Mesenchymal stem cell (in vitro differentiated cells and primary cell): ENCODE measurements around the gene MUC22.

ENCODE experiments used
- DNase-seq: peaks from one replicate; pipeline ENCODE4 v3.0.0-alpha.2; 2013
- H2AFZ ChIP-seq: one replicate; pipeline ENCODE4 v1.6.1; 2013; ENCODE audit warnings: low read depth, mild to moderate bottlenecking, control low read depth, inconsistent platforms, low read length, moderate library complexity
- H2AK5ac ChIP-seq: 2 replicates; pipeline ENCODE4 v1.6.1; 2013; ENCODE audit warnings: low read length, moderate library complexity, mild to moderate bottlenecking, inconsistent platforms; ENCODE audit not compliant: severe bottlenecking
- H2BK120ac ChIP-seq: one replicate; pipeline ENCODE4 v1.6.1; 2013; ENCODE audit warnings: low read depth, mild to moderate bottlenecking, inconsistent platforms, low read length, moderate library complexity
- H2BK12ac ChIP-seq, 2 experiments: one replicate each; pipeline ENCODE4 v1.6.1; 2013; ENCODE audit warnings: inconsistent platforms in 2 of 2, low read length in 2 of 2, mild to moderate bottlenecking in 2 of 2, moderate library complexity in 2 of 2, control low read depth in 1 of 2
- H2BK15ac ChIP-seq: one replicate; pipeline ENCODE4 v1.6.1; 2013; ENCODE audit warnings: mild to moderate bottlenecking, low read depth, inconsistent platforms; ENCODE audit not compliant: poor library complexity, severe bottlenecking
- H2BK5ac ChIP-seq: 2 replicates; pipeline ENCODE4 v1.6.1; 2013; ENCODE audit warnings: low read depth, mild to moderate bottlenecking, low read length, control low read depth, inconsistent platforms; ENCODE audit not compliant: poor library complexity, severe bottlenecking
- H3K14ac ChIP-seq, 2 experiments: one replicate each; pipeline ENCODE4 v1.6.1; 2013; ENCODE audit warnings: inconsistent platforms in 2 of 2, low read length in 2 of 2, control low read depth in 1 of 2, mild to moderate bottlenecking in 1 of 2, moderate library complexity in 1 of 2
- H3K18ac ChIP-seq, 2 experiments: one replicate each; pipeline ENCODE4 v1.6.1; 2013; ENCODE audit warnings: inconsistent platforms in 2 of 2, low read length in 2 of 2, control low read depth in 1 of 2, low read depth in 1 of 2, mild to moderate bottlenecking in 1 of 2
- H3K23ac ChIP-seq, 2 experiments: one replicate each; pipeline ENCODE4 v1.6.1; 2013; ENCODE audit warnings: inconsistent platforms in 2 of 2, low read length in 2 of 2, mild to moderate bottlenecking in 2 of 2, moderate library complexity in 2 of 2, control low read depth in 1 of 2
- H3K27ac ChIP-seq: 2 replicates; pipeline ENCODE4 v1.5.1; 2013; ENCODE audit warnings: mild to moderate bottlenecking, moderate library complexity, low read length, control low read depth, inconsistent platforms; ENCODE audit not compliant: poor library complexity, severe bottlenecking
- H3K27me3 ChIP-seq, 2 experiments: 2 replicates each; pipeline versions ENCODE4 v1.6.1 to v1.7.0; 2013; ENCODE audit warnings: low read length in 2 of 2, mild to moderate bottlenecking in 2 of 2, moderate library complexity in 2 of 2, control low read depth in 1 of 2, inconsistent platforms in 1 of 2; ENCODE audit not compliant: control insufficient read depth in 1 of 2, insufficient read depth in 1 of 2
- H3K36me3 ChIP-seq, 2 experiments: 2 replicates each; pipeline versions ENCODE4 v1.6.1 to v1.7.0; 2013; ENCODE audit warnings: low read length in 2 of 2, control low read depth in 1 of 2, inconsistent platforms in 1 of 2, low read depth in 1 of 2, mild to moderate bottlenecking in 1 of 2; ENCODE audit not compliant: insufficient read depth in 2 of 2, control insufficient read depth in 1 of 2
- H3K4ac ChIP-seq, 2 experiments: one replicate each; pipeline ENCODE4 v1.6.1; 2013; ENCODE audit warnings: inconsistent platforms in 2 of 2, low read length in 2 of 2, mild to moderate bottlenecking in 2 of 2, moderate library complexity in 2 of 2, control low read depth in 1 of 2, low read depth in 1 of 2
- H3K4me1 ChIP-seq: 2 replicates; pipeline ENCODE4 v1.6.1; 2013; ENCODE audit warnings: low read depth, low read length, control low read depth; ENCODE audit not compliant: control insufficient read depth, insufficient read depth
- H3K4me2 ChIP-seq: 2 replicates; pipeline ENCODE4 v1.6.1; 2013; ENCODE audit warnings: low read length, mild to moderate bottlenecking, inconsistent platforms; ENCODE audit not compliant: poor library complexity, severe bottlenecking
- H3K4me3 ChIP-seq, 2 experiments: 2 replicates each; pipeline versions ENCODE4 v1.5.1 to v1.7.0; 2013; ENCODE audit warnings: low read length in 2 of 2, mild to moderate bottlenecking in 2 of 2, control low read depth in 1 of 2, low read depth in 1 of 2; ENCODE audit not compliant: insufficient read depth in 1 of 2
- H3K79me1 ChIP-seq: replicated peaks from 2 replicates; pipeline ENCODE4 v1.6.1; 2013; ENCODE audit warnings: mild to moderate bottlenecking, control low read depth, low read length, inconsistent platforms; ENCODE audit not compliant: poor library complexity, severe bottlenecking
- H3K9ac ChIP-seq: 2 replicates; pipeline ENCODE4 v1.7.0; 2013; ENCODE audit warnings: mild to moderate bottlenecking, low read length, moderate library complexity
- H3K9me3 ChIP-seq: 2 replicates; pipeline ENCODE4 v1.7.0; 2013; ENCODE audit warnings: mild to moderate bottlenecking, low read length; ENCODE audit not compliant: control insufficient read depth
- H4K8ac ChIP-seq: one replicate; pipeline ENCODE4 v1.6.1; 2013; ENCODE audit warnings: inconsistent platforms, mild to moderate bottlenecking, low read length, moderate library complexity
- H4K91ac ChIP-seq: one replicate; pipeline ENCODE4 v1.6.1; 2013; ENCODE audit warnings: mild to moderate bottlenecking, low read length, inconsistent platforms
- WGBS: methylation state at CpG from one replicate; pipeline ENCODE4 v1.1.7; 2013; ENCODE audit warnings: mixed read lengths; 5-methylcytosine and 5-hydroxymethylcytosine counted together

MUC22 gene

DNA sequence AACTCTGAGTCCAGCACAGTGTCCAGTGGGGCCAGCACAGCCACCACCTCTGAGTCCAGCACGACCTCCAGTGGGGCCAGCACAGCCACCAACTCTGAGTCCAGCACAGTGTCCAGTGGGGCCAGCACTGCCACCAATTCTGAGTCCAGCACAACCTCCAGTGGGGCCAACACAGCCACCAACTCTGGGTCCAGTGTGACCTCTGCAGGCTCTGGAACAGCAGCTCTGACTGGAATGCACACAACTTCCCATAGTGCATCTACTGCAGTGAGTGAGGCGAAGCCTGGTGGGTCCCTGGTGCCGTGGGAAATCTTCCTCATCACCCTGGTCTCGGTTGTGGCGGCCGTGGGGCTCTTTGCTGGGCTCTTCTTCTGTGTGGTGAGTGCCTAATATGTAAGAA is 23.0 kb upstream of the MUC22 start:
- H3K4me1 ChIP-seq: no peaks in the 10 kb centered on the region

DNA sequence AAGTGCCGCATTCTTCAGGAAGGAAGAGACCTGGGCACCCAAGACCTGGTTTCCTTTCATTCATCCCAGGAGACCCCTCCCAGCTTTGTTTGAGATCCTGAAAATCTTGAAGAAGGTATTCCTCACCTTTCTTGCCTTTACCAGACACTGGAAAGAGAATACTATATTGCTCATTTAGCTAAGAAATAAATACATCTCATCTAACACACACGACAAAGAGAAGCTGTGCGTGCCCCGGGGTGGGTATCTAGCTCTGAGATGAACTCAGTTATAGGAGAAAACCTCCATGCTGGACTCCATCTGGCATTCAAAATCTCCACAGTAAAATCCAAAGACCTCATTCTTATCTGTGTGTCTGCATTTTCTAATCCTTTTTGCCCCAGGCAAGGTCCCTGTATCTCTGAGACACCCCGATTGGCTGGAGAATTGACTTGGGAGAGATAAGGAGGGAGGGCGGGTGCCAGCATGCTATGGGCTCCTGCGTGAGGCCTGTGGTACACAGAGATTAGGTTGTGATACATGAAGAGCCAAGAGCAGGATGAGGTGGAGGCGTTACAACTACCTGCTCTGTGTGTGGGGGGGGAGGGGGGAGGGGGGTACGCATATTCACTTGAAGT is 22.0 kb upstream of the MUC22 start:
- H3K18ac ChIP-seq: no peak overlapping the region
- H3K36me3 ChIP-seq: no peaks in the 10 kb centered on the region
- no peak overlapping the region for H4K91ac ChIP-seq
- H3K27me3 ChIP-seq: peaks cover 0 to 24% of the 10 kb centered on the region in 2 experiments
- H3K4me1 ChIP-seq: no peaks in the 10 kb centered on the region
- H3K27ac ChIP-seq: no peak overlapping the region
- H3K4ac ChIP-seq: no peak overlapping the region
- DNase-seq: no peak
- no peak overlapping the region for H3K4me3 ChIP-seq
- H2BK120ac ChIP-seq: no peak overlapping the region
- no peak overlapping the region for H2AFZ ChIP-seq
- no peak overlapping the region for H2BK5ac ChIP-seq
- H3K4me2 ChIP-seq: no peak overlapping the region
- H2BK15ac ChIP-seq: no peak overlapping the region
- no peak overlapping the region for H2AK5ac ChIP-seq
- H3K79me1 ChIP-seq: no peaks in the 10 kb centered on the region
- no peak overlapping the region for H3K14ac ChIP-seq
- H3K23ac ChIP-seq: no peak overlapping the region
- no peak overlapping the region for H4K8ac ChIP-seq
- 91% methylated on average over 9 of the region's 9 CpGs for WGBS
- no peaks in the 10 kb centered on the region for H3K9me3 ChIP-seq
- H3K9ac ChIP-seq: no peak overlapping the region
- no peak overlapping the region for H2BK12ac ChIP-seq

More for the DNA sequence above, 23.0 kb upstream of the MUC22 start:
- Histone ChIP-seq H2BK15ac (no peak overlapping the region), H3K14ac (no peak overlapping the region), H4K8ac (no peak overlapping the region), H3K4me3 (no peak overlapping the region), H3K27ac (no peak overlapping the region), H2BK120ac (no peak overlapping the region), H2BK5ac (no peak overlapping the region), H3K9me3 (no peaks in the 10 kb centered on the region), H3K27me3 (peaks cover 0 to 29% of the 10 kb centered on the region in 2 experiments), H3K23ac (no peak overlapping the region), H2BK12ac (no peak overlapping the region), H2AFZ (no peak overlapping the region), H3K4ac (no peak overlapping the region), H3K9ac (no peak overlapping the region), H4K91ac (no peak overlapping the region), H3K18ac (no peak overlapping the region), H3K4me2 (no peak overlapping the region), H3K36me3 (no peaks in the 10 kb centered on the region), H3K79me1 (no peaks in the 10 kb centered on the region), H2AK5ac (no peak overlapping the region)
- 82% methylated on average over 6 of the region's 6 CpGs for WGBS
- DNase-seq: no peak

DNA sequence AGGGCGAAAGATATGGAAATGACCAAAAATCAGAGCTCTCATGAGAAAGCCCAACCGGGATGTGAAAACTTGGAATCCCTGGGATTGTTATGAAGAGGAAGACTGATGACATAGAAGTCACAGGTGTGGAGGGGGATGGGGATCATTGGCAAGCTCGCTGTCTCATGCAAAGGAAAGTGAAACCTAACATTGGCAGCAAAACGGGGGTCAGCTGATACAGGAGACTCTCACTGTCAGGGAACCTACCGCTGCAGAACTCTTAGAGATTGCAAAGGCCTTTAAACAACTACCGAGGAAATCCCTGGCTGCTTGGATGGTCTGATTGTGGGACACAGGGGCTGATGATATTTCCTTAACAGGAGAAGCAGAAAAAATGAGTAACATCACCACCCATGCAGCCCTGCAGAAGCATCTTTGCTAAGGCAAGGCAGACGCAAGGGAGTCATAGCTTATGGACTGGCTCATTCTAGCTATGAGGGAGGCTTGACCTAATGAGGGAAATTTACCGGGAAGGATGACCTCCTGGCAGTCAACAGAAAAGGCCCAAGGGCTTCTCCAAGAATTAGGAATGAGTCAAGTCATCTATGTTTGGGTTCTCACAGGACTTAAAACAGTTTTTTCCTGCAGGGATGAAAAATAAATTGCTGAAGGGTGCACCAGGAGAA is 19.7 kb upstream of the MUC22 start:
- Histone ChIP-seq H3K18ac (no peak overlapping the region), H2BK12ac (no peak overlapping the region), H3K27ac (no peak overlapping the region), H4K8ac (no peak overlapping the region), H3K4me3 (no peak overlapping the region), H3K14ac (no peak overlapping the region), H3K4ac (no peak overlapping the region), H4K91ac (peak overlapping the region; percentile 61), H3K9ac (no peak overlapping the region), H3K36me3 (no peaks in the 10 kb centered on the region), H3K27me3 (peaks cover 0 to 19% of the 10 kb centered on the region in 2 experiments), H3K9me3 (no peaks in the 10 kb centered on the region), H2BK5ac (no peak overlapping the region), H3K79me1 (no peaks in the 10 kb centered on the region), H3K4me1 (no peaks in the 10 kb centered on the region), H2BK120ac (no peak overlapping the region), H2AK5ac (no peak overlapping the region), H2BK15ac (no peak overlapping the region), H3K4me2 (no peak overlapping the region), H2AFZ (no peak overlapping the region), H3K23ac (no peak overlapping the region)
- no peak for DNase-seq
- 82% methylated on average over 8 of the region's 8 CpGs for WGBS

DNA sequence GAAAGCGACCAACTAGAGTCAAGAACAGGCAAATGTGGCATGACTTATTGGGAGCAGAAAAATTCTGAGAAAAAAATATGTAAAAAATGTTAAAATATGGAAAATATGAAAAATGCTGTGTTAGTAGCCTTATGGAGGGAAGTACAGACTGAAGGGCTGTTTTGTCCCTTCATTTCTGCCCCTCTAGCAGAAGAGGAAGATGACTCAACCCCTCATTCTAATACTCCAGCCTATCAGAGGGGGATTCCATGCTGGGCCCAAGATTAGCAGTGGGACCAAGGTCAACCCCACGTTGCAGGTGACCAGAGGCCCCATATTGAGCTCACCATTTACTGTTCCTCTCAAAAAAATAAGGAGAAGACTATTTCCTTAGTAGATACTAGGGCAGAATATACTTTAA is 18.4 kb upstream of the MUC22 start:
- WGBS: 78% methylated on average over 2 of the region's 2 CpGs
- no peaks in the 10 kb centered on the region for H3K9me3 ChIP-seq

More for the DNA sequence above, 18.4 kb upstream of the MUC22 start:
- Histone ChIP-seq H4K8ac (no peak overlapping the region), H3K27ac (no peak overlapping the region), H2BK12ac (no peak overlapping the region), H2AFZ (no peak overlapping the region), H3K27me3 (peaks cover 0 to 12% of the 10 kb centered on the region in 2 experiments), H2BK120ac (no peak overlapping the region), H3K9ac (no peak overlapping the region), H3K23ac (no peak overlapping the region), H3K36me3 (no peaks in the 10 kb centered on the region), H4K91ac (no peak overlapping the region), H3K4me3 (no peak overlapping the region), H2AK5ac (no peak overlapping the region), H2BK5ac (no peak overlapping the region), H3K4ac (no peak overlapping the region), H3K79me1 (no peaks in the 10 kb centered on the region), H3K14ac (no peak overlapping the region), H3K18ac (no peak overlapping the region), H3K4me2 (no peak overlapping the region), H2BK15ac (no peak overlapping the region), H3K4me1 (no peaks in the 10 kb centered on the region)
- DNase-seq: no peak
